OCI-LY1 (cell line): ENCODE data around the gene SHISA4.
"Not testable (repeated sequence)": the region's sequence is repeated elsewhere in the genome, so short reads cannot be mapped to it uniquely, and the experiment has no call there.

Source experiments
- H2AFZ ChIP-seq: fragments of 200-600 bp; sonication (generic), shearing (Covaris generic); 2 replicates; pipeline ENCODE4 v1.6.0; 2014; ENCODE audit warnings: antibody characterized with exemption, mild to moderate bottlenecking, low read length
- H3F3A ChIP-seq: fragments of 200-600 bp; sonication (generic), shearing (Covaris generic); 2 replicates; pipeline ENCODE4 v1.6.0; 2014; ENCODE audit warnings: mild to moderate bottlenecking, antibody characterized with exemption, low read length, moderate library complexity; ENCODE audit not compliant: insufficient read depth
- H3K27ac ChIP-seq: fragments of 200-600 bp; sonication (generic); 2 replicates; pipeline ENCODE4 v1.5.1; 2014; ENCODE audit warnings: low read length, mixed run types, mild to moderate bottlenecking, low read depth; ENCODE audit not compliant: poor library complexity, severe bottlenecking
- H3K27me3 ChIP-seq: fragments of 200-600 bp; sonication (generic); 2 replicates; pipeline ENCODE4 v1.6.0; 2014; ENCODE audit warnings: antibody characterized with exemption, mild to moderate bottlenecking, low read length, moderate library complexity; ENCODE audit not compliant: insufficient read depth
- H3K36me3 ChIP-seq: fragments of 200-600 bp; sonication (generic); 2 replicates; pipeline ENCODE4 v1.6.1; 2014; ENCODE audit warnings: mild to moderate bottlenecking, antibody characterized with exemption, low read length, moderate library complexity, mixed read lengths; ENCODE audit not compliant: insufficient read depth
- H3K4me1 ChIP-seq: fragments of 200-600 bp; sonication (generic); 2 replicates; pipeline ENCODE4 v1.5.1; 2014; ENCODE audit warnings: mild to moderate bottlenecking, low read length, moderate library complexity; ENCODE audit not compliant: insufficient read depth, severe bottlenecking
- H3K4me2 ChIP-seq: fragments of 200-600 bp; sonication (generic), shearing (Covaris generic); 2 replicates; pipeline ENCODE4 v1.6.1; 2014; ENCODE audit warnings: low read length
- H3K4me3 ChIP-seq: fragments of 200-600 bp; sonication (generic); 2 replicates; pipeline ENCODE4 v1.5.1; 2014; ENCODE audit warnings: low read length, low read depth, mild to moderate bottlenecking, mixed read lengths; ENCODE audit not compliant: poor library complexity, severe bottlenecking
- H3K79me2 ChIP-seq: fragments of 200-600 bp; shearing (Covaris generic); 2 replicates; pipeline ENCODE4 v1.6.1; 2016; ENCODE audit warnings: mixed run types, low read length, mixed read lengths; ENCODE audit not compliant: insufficient read depth
- H3K9ac ChIP-seq: fragments of 200-600 bp; sonication (generic), shearing (Covaris generic); 2 replicates; pipeline ENCODE4 v1.6.1; 2014; ENCODE audit warnings: mild to moderate bottlenecking, low read length, mixed read lengths
- H3K9me2 ChIP-seq: fragments of 200-600 bp; sonication (generic), shearing (Covaris generic); 2 replicates; pipeline ENCODE4 v1.6.1; 2014; ENCODE audit warnings: low read depth, mild to moderate bottlenecking, low read length, mixed read lengths
- H3K9me3 ChIP-seq: fragments of 200-600 bp; shearing (Covaris generic); 2 replicates; pipeline ENCODE4 v1.6.1; 2014; ENCODE audit warnings: low read length, mixed read lengths
- H4K20me1 ChIP-seq: fragments of 200-600 bp; sonication (generic), shearing (Covaris generic); 2 replicates; pipeline ENCODE4 v1.6.0; 2016; ENCODE audit warnings: mild to moderate bottlenecking, low read length; ENCODE audit not compliant: insufficient read depth
- EZH2 ChIP-seq: fragments of 200-600 bp; sonication (generic), shearing (Covaris generic); IDR thresholded peaks from 2 replicates; pipeline ENCODE4 v1.8.0; 2017; ENCODE audit warnings: borderline replicate concordance, mixed run types, mild to moderate bottlenecking, antibody characterized with exemption, low read length, moderate library complexity, mixed read lengths
- TF ChIP-seq, protein P1 (sequence below): fragments of 200-600 bp; sonication (generic), shearing (Covaris generic); IDR thresholded peaks from 2 replicates; pipeline ENCODE4 v1.5.1; 2017; ENCODE audit warnings: mild to moderate bottlenecking, antibody characterized with exemption, low read length, moderate library complexity, mixed read lengths

The SHISA4 gene

GRCh38 chr1:201888282-201889089 lies at the start of gene SHISA4:
SHISA4 (plus strand) TSS chr1:201888898; CDS start chr1:201888995, 97 bp downstream.
- Histone ChIP-seq H4K20me1 (no peaks in the 10 kb centered on the region), H3K79me2 (no peaks in the 10 kb centered on the region), H3K9me3 (no peaks in the 10 kb centered on the region), H2AFZ (no peak within 1 kb of the TSS), H3F3A (no peaks in the 10 kb centered on the region), H3K27me3 (no peaks in the 10 kb centered on the region; the same call in none of the 2 replicates), H3K27ac (no peak within 1 kb of the TSS), H3K9me2 (no peaks in the 10 kb centered on the region), H3K9ac (no peak within 1 kb of the TSS), H3K4me1 (no peaks in the 10 kb centered on the region), H3K36me3 (no peaks in the 10 kb centered on the region), H3K4me3 (no peak within 1 kb of the TSS), H3K4me2 (no peak within 1 kb of the TSS)
- no peak for TF ChIP-seq EZH2
- TF ChIP-seq, protein P1, sequence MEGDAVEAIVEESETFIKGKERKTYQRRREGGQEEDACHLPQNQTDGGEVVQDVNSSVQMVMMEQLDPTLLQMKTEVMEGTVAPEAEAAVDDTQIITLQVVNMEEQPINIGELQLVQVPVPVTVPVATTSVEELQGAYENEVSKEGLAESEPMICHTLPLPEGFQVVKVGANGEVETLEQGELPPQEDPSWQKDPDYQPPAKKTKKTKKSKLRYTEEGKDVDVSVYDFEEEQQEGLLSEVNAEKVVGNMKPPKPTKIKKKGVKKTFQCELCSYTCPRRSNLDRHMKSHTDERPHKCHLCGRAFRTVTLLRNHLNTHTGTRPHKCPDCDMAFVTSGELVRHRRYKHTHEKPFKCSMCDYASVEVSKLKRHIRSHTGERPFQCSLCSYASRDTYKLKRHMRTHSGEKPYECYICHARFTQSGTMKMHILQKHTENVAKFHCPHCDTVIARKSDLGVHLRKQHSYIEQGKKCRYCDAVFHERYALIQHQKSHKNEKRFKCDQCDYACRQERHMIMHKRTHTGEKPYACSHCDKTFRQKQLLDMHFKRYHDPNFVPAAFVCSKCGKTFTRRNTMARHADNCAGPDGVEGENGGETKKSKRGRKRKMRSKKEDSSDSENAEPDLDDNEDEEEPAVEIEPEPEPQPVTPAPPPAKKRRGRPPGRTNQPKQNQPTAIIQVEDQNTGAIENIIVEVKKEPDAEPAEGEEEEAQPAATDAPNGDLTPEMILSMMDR: no peak

GRCh38 chr1:201839089-201839488 lies 49.6 kb upstream of the SHISA4 start:
- Histone ChIP-seq H3K36me3 (peaks cover 56% of the 10 kb centered on the region), H3K79me2 (peaks cover 98% of the 10 kb centered on the region), H3K4me1 (peaks cover 15% of the 10 kb centered on the region)
- H3K9ac ChIP-seq, H3K27me3 ChIP-seq, H3K9me3 ChIP-seq, H2AFZ ChIP-seq, H3K4me3 ChIP-seq, H3F3A ChIP-seq, H3K27ac ChIP-seq, H4K20me1 ChIP-seq, H3K4me2 ChIP-seq, H3K9me2 ChIP-seq: not testable (repeated sequence)

DNA sequence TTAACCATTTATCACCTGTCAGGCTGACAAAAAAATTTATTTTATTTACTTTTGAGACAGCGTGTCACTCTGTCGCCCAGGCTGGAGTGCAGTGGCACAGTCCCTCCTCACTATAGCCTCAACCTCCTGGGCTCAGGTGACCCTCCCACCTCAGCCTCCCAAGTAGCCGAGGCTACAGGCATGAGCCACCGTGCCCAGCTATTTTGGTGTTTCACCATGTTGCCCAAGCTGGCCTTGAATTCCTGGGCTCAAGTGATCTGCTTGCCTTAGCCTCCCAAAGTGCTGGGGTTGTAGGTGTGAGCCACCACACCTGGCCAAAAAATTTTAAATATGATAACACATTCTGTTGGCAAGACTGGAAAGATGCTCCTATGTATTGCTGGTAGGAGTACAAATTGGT lies 48.6 kb upstream of the SHISA4 start:
- Histone ChIP-seq H3K4me2 (no peak overlapping the region), H2AFZ (no peak overlapping the region), H3K36me3 (peaks cover 49% of the 10 kb centered on the region), H3K79me2 (peaks cover 98% of the 10 kb centered on the region), H3K9ac (no peak overlapping the region), H3K9me3 (no peaks in the 10 kb centered on the region), H3K27me3 (no peaks in the 10 kb centered on the region), H3K27ac (no peak overlapping the region), H4K20me1 (0 out of 2 replicates have a peak, but pooled peaks cover 2% of the 10 kb centered on the region), H3F3A (peaks cover 3% of the 10 kb centered on the region), H3K9me2 (no peaks in the 10 kb centered on the region), H3K4me1 (peaks cover 15% of the 10 kb centered on the region), H3K4me3 (no peak overlapping the region)
- TF ChIP-seq EZH2: no peak
- TF ChIP-seq, protein P1: no peak

DNA sequence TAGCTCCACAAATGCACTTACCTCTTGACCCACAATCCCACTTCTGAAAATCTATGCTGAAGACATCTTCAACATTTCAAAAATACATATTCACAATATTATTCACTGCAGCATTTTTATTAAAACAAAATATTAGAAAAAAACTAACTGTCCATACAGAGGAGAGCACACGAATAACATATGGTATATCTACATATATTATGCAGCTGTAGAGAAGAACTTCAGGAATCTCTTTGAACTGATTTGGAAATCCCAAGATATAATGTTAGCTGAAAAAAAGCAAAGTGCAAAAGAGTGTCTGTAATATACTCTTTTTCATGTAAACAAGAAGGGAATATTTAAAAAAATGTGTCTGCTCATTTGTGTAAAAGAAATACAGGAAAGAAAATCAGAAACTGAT lies 48.2 kb upstream of the SHISA4 start:
- no peaks in the 10 kb centered on the region for H3K9me2 ChIP-seq
- H3K79me2 ChIP-seq: peaks cover 98% of the 10 kb centered on the region
- no peak overlapping the region for H3K4me2 ChIP-seq
- peaks cover 44% of the 10 kb centered on the region for H3K36me3 ChIP-seq
- 0 out of 2 replicates have a peak, but pooled peaks cover 2% of the 10 kb centered on the region for H4K20me1 ChIP-seq
- no peaks in the 10 kb centered on the region for H3K9me3 ChIP-seq
- H3K27me3 ChIP-seq: no peaks in the 10 kb centered on the region
- TF ChIP-seq EZH2: no peak
- TF ChIP-seq, protein P1: no peak
- no peak overlapping the region for H2AFZ ChIP-seq
- H3F3A ChIP-seq: peaks cover 3% of the 10 kb centered on the region
- H3K9ac ChIP-seq: no peak overlapping the region
- H3K4me3 ChIP-seq: no peak overlapping the region
- H3K27ac ChIP-seq: no peak overlapping the region
- peaks cover 15% of the 10 kb centered on the region for H3K4me1 ChIP-seq
